Stimulated activated CD8-positive, alpha-beta memory T cell treated with anti-CD3 and anti-CD28 coated beads, Interleukin-15, amount 100 ng/mL, for 1 hour (primary cell): Measurements from ENCODE around the gene NATD1.
A peak's percentile ranks its signal among the peaks of the same experiment; 100 is the strongest.

Experiments
- DNase-seq: peaks from one replicate; pipeline ENCODE4 v3.0.0-alpha.2; 2020; ENCODE audit warnings: low read depth

The NATD1 gene

GRCh38 chr17:21252796-21253645 lies at the start of gene NATD1:
TSS of gene NATD1 (minus strand) at chr17:21253410. CDS start at chr17:21253264, 146 bp downstream.
- DNase-seq, result peak; percentile 57

GRCh38 chr17:21301593-21302550 lies 48.7 kb upstream of the NATD1 start:
- DNase-seq, result no peak

- no peak for DNase-seq
Observed at GRCh38 chr17:21300601-21301571, 47.7 kb upstream of the NATD1 start.

- no peak for DNase-seq
Observed at GRCh38 chr17:21299981-21300600, 46.9 kb upstream of the NATD1 start.

- DNase-seq, result no peak
Observed at GRCh38 chr17:21298983-21299519, 45.8 kb upstream of the NATD1 start.

GRCh38 chr17:21298056-21298982 lies 45.1 kb upstream of the NATD1 start:
- DNase-seq, result no peak

- DNase-seq, result no peak
Observed at GRCh38 chr17:21297597-21297996, 44.4 kb upstream of the NATD1 start.

- no peak for DNase-seq
Observed at GRCh38 chr17:21297026-21297520, 43.9 kb upstream of the NATD1 start.

GRCh38 chr17:21296097-21297025 lies 43.2 kb upstream of the NATD1 start:
- DNase-seq, result no peak

- no peak for DNase-seq
Observed at GRCh38 chr17:21295036-21295952, 42.1 kb upstream of the NATD1 start.

GRCh38 chr17:21294321-21295035 lies 41.3 kb upstream of the NATD1 start:
- DNase-seq, result no peak

GRCh38 chr17:21293831-21294210 lies 40.6 kb upstream of the NATD1 start:
- DNase-seq, result no peak

GRCh38 chr17:21292867-21293830 lies 39.9 kb upstream of the NATD1 start:
- DNase-seq, result no peak

- DNase-seq, result no peak
Observed at GRCh38 chr17:21291862-21292261, 38.7 kb upstream of the NATD1 start.

- DNase-seq, result no peak
Observed at GRCh38 chr17:21291357-21291756, 38.1 kb upstream of the NATD1 start.
